Tibial nerve (tissue), 4 donors: Measurements from ENCODE around the gene TCF25. TPM values are rescaled to one million over a fixed set of nuclear protein-coding genes. Genes with fewer than 3 reads are reported as not detected.

ENCODE experiments used
- DNase-seq, 2 donors: peaks; one replicate each; pipeline ENCODE4 v3.0.0-alpha.2; 2019; ENCODE audit warnings: low spot score in 2 of 2
- H3K27ac ChIP-seq, 4 donors: fragments of 200-600 bp; sonication (generic) in 3 of 4; one replicate each; pipeline ENCODE4 v1.5.1; 2017 to 2019; ENCODE audit warnings: mild to moderate bottlenecking in 1 of 4
- H3K27me3 ChIP-seq, 2 donors: fragments of 200-600 bp; sonication (generic) in 1 of 2; one replicate each; pipeline versions ENCODE4 v1.5.1 to v1.6.0; 2017 to 2019
- H3K36me3 ChIP-seq, 3 donors: fragments of 200-600 bp; sonication (generic); one replicate each; pipeline ENCODE4 v1.5.1; 2018 to 2019
- H3K4me1 ChIP-seq, 4 donors: fragments of 200-600 bp; sonication (generic) in 3 of 4; one replicate each; pipeline ENCODE4 v1.5.1; 2017 to 2019
- H3K4me3 ChIP-seq, 4 donors: fragments of 200-600 bp; sonication (generic) in 3 of 4; one replicate each; pipeline ENCODE4 v1.5.1; 2017 to 2019; ENCODE audit warnings: mild to moderate bottlenecking in 1 of 4, moderate library complexity in 1 of 4
- H3K9me3 ChIP-seq, 4 donors: fragments of 200-600 bp; sonication (generic) in 3 of 4; one replicate each; pipeline ENCODE4 v1.5.1; 2017 to 2019
- EP300 ChIP-seq, 2 donors: sonication (generic); formaldehyde crosslinking; IDR thresholded peaks; one replicate each; pipeline ENCODE4 v1.6.1; 2017; ENCODE audit warnings: antibody characterized with exemption in 2 of 2, mild to moderate bottlenecking in 1 of 2
- POLR2A ChIP-seq, 2 donors: fragments of 450-650 bp; IDR thresholded peaks; one replicate each; pipeline ENCODE4 v1.6.1; 2017; ENCODE audit warnings: antibody characterized with exemption in 2 of 2, mild to moderate bottlenecking in 2 of 2, moderate library complexity in 2 of 2
- WGBS, 2 donors: methylation state at CpG; one replicate each; pipeline ENCODE4 v1.1.5; 2018; 5-methylcytosine and 5-hydroxymethylcytosine counted together
- total RNA-seq, 4 donors: library from RNA; depleted of rRNA; stranded (reverse); fragments of >200 nt; gene quantifications; one replicate each; pipeline ENCODE4 v1.1.0, GENCODE V29; 2016
- TF ChIP-seq, protein P1 (sequence below), 5 experiments: fragments of 200-600 bp in 3 of 5; fragments of 450-650 bp in 2 of 5; sonication (generic) in 3 of 5; IDR thresholded peaks; one replicate each; pipeline ENCODE4 v1.5.1; 2016 to 2019; ENCODE audit warnings: antibody characterized with exemption in 5 of 5, mild to moderate bottlenecking in 3 of 5, moderate library complexity in 2 of 5

TCF25 gene
- total RNA-seq, 4 donors from 2014 or later, result 181 to 350 (median 290) TPM

DNA sequence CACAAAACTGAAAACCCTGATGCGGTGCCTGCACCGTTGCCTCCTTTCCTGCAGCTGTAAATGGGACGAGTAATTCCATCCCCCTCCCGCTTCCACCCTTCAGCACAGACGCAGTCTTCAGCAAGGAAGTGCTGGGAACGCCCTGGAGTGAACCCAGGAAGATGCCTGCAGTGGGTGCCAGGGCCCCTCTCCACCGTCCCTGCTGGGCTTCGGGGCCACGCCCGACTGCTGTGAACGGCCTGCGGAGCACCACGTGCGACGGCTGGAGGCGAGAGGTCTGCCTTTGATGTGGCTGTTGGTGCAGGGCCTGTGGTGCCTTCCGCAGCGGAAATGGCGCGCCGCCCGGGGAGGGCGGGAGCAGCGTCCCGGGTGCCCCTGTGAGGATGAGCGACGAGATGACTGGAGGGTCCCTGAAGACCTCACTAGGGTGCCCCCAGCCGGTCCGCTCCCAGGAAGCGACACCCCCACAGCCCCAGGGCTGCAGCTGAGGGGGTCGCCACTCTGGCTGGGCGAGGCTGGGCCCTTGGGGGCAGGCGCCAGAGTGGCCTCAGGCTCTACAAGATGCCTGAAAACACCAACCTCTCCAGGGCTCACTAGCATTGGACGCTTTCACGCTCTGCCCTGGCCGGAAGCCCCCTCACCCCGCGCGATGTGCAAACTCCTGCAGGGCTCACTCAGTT lies 44.5 kb downstream of the TCF25 start:
- TF ChIP-seq, protein P1, sequence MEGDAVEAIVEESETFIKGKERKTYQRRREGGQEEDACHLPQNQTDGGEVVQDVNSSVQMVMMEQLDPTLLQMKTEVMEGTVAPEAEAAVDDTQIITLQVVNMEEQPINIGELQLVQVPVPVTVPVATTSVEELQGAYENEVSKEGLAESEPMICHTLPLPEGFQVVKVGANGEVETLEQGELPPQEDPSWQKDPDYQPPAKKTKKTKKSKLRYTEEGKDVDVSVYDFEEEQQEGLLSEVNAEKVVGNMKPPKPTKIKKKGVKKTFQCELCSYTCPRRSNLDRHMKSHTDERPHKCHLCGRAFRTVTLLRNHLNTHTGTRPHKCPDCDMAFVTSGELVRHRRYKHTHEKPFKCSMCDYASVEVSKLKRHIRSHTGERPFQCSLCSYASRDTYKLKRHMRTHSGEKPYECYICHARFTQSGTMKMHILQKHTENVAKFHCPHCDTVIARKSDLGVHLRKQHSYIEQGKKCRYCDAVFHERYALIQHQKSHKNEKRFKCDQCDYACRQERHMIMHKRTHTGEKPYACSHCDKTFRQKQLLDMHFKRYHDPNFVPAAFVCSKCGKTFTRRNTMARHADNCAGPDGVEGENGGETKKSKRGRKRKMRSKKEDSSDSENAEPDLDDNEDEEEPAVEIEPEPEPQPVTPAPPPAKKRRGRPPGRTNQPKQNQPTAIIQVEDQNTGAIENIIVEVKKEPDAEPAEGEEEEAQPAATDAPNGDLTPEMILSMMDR (IDR thresholded peaks at IDR 0.05), result no peak
- no peak for TF ChIP-seq POLR2A (IDR thresholded peaks at IDR 0.05)
- peak in 1 of 2 donors; percentile 50 for TF ChIP-seq EP300 (IDR thresholded peaks at IDR 0.05)
- H3K4me3 ChIP-seq, result peak overlapping the region; percentile 20 to 49 (median 32)
- H3K27ac ChIP-seq, result peak overlapping the region in 3 of 4 donors; percentile 5 to 63 (median 47)
- H3K4me1 ChIP-seq, result peaks cover 0 to 70% (median 36%) of the 10 kb centered on the region in 4 donors
- H3K9me3 ChIP-seq, result no peaks in the 10 kb centered on the region
- H3K36me3 ChIP-seq, result peaks cover 0 to 10% (median 0%) of the 10 kb centered on the region in 3 donors
- peak in 1 of 2 donors; percentile 40 for DNase-seq
- peaks cover 0 to 10% of the 10 kb centered on the region in 2 donors for H3K27me3 ChIP-seq
- 2% methylated on average over 12 to 27 of the region's 39 CpGs for WGBS, 2 donors

DNA sequence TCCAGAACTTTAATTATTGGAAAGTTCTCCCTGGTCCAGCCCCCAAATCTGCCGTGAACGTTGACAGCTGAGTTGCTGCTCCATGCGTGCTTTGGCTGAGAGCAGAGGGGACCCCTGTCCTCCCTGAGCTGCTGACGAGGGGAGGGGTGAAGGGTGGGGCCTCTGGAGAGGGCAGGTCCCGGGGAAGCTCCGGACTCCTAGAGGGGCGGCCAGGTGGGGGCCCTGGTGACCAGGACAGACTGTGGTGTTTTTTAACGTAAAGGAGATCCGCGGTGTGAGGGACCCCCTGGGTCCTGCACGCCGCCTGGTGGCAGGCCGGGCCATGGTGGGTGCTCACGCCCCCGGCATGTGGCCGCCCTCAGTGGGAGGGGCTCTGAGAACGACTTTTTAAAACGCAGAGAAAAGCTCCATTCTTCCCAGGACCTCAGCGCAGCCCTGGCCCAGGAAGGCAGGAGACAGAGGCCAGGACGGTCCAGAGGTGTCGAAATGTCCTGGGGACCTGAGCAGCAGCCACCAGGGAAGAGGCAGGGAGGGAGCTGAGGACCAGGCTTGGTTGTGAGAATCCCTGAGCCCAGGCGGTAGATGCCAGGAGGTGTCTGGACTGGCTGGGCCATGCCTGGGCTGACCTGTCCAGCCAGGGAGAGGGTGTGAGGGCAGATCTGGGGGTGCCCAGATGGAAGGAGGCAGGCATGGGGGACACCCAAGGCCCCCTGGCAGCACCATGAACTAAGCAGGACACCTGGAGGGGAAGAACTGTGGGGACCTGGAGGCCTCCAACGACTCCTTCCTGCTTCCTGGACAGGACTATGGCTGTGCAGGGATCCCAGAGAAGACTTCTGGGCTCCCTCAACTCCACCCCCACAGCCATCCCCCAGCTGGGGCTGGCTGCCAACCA lies 45.3 kb downstream of the TCF25 start, which contains the start of gene MC1R:
Gene MC1R, plus strand, starts transcription at position 410 of the 895 bp plus-strand sequence. Its CDS starts 397 bp downstream, at position 807.
- TF ChIP-seq, protein P1 (IDR thresholded peaks at IDR 0.05), result peak in 4 of 5 experiments; percentile 8 to 45 (median 32)
- TF ChIP-seq POLR2A (IDR thresholded peaks at IDR 0.05), result no peak
- no peaks in the 10 kb centered on the region for H3K9me3 ChIP-seq
- H3K27ac ChIP-seq, result peak within 1 kb of the TSS in 3 of 4 donors; percentile 5 to 63 (median 47)
- 4 to 9% methylated on average over 21 to 23 of the region's 23 CpGs for WGBS, 2 donors
- peaks cover 0 to 2% (median 0%) of the 10 kb centered on the region in 3 donors for H3K36me3 ChIP-seq
- H3K4me1 ChIP-seq, result peaks cover 0 to 76% (median 39%) of the 10 kb centered on the region in 4 donors
- DNase-seq, result no peak
- peaks cover 0 to 14% of the 10 kb centered on the region in 2 donors for H3K27me3 ChIP-seq
- H3K4me3 ChIP-seq, result peak within 1 kb of the TSS; percentile 20 to 49 (median 32)

DNA sequence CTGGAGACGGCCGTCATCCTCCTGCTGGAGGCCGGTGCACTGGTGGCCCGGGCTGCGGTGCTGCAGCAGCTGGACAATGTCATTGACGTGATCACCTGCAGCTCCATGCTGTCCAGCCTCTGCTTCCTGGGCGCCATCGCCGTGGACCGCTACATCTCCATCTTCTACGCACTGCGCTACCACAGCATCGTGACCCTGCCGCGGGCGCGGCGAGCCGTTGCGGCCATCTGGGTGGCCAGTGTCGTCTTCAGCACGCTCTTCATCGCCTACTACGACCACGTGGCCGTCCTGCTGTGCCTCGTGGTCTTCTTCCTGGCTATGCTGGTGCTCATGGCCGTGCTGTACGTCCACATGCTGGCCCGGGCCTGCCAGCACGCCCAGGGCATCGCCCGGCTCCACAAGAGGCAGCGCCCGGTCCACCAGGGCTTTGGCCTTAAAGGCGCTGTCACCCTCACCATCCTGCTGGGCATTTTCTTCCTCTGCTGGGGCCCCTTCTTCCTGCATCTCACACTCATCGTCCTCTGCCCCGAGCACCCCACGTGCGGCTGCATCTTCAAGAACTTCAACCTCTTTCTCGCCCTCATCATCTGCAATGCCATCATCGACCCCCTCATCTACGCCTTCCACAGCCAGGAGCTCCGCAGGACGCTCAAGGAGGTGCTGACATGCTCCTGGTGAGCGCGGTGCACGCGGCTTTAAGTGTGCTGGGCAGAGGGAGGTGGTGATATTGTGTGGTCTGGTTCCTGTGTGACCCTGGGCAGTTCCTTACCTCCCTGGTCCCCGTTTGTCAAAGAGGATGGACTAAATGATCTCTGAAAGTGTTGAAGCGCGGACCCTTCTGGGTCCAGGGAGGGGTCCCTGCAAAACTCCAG lies 46.4 kb downstream of the TCF25 start:
- H3K4me1 ChIP-seq, result peaks cover 0 to 87% (median 43%) of the 10 kb centered on the region in 4 donors

DNA sequence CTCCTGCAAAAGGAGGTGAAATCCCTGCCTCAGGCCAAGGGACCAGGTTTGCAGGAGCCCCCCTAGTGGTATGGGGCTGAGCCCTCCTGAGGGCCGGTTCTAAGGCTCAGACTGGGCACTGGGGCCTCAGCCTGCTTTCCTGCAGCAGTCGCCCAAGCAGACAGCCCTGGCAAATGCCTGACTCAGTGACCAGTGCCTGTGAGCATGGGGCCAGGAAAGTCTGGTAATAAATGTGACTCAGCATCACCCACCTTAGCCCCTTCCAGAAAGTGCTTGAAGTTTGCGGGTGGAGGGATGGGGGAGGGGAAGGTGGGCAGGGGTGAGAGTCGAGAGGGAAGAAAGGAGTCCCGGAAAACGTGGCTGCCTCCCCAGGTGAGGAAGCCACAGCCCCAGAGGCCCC lies 47.3 kb downstream of the TCF25 start:
- TF ChIP-seq, protein P1 (IDR thresholded peaks at IDR 0.05), result no peak
- TF ChIP-seq POLR2A (IDR thresholded peaks at IDR 0.05) (no peak), EP300 (IDR thresholded peaks at IDR 0.05) (no peak)
- 39 to 57% methylated on average over 5 to 6 of the region's 6 CpGs for whole genome bisulfite sequencing, 2 donors
- Histone ChIP-seq H3K27ac (peak overlapping the region in 2 of 4 donors; percentile 83 to 88), H3K4me1 (peaks cover 0 to 89% (median 48%) of the 10 kb centered on the region in 4 donors), H3K9me3 (no peaks in the 10 kb centered on the region), H3K27me3 (peaks cover 0 to 34% of the 10 kb centered on the region in 2 donors), H3K4me3 (no peak overlapping the region), H3K36me3 (no peaks in the 10 kb centered on the region)
- no peak for DNase-seq

More for the DNA sequence above, 46.4 kb downstream of the TCF25 start:
- no peak overlapping the region for H3K4me3 ChIP-seq
- no peaks in the 10 kb centered on the region for H3K9me3 ChIP-seq
- H3K27me3 ChIP-seq, result peaks cover 0 to 24% of the 10 kb centered on the region in 2 donors
- WGBS, 2 donors, result 92 to 94% methylated on average over 51 to 52 of the region's 52 CpGs
- no peak for DNase-seq
- H3K27ac ChIP-seq, result no peak overlapping the region
- H3K36me3 ChIP-seq, result no peaks in the 10 kb centered on the region
- TF ChIP-seq EP300 (IDR thresholded peaks at IDR 0.05) (no peak), POLR2A (IDR thresholded peaks at IDR 0.05) (no peak)
- TF ChIP-seq, protein P1 (IDR thresholded peaks at IDR 0.05), result no peak
